ENCODE results near the gene TFB1M.

The TFB1M gene

DNA sequence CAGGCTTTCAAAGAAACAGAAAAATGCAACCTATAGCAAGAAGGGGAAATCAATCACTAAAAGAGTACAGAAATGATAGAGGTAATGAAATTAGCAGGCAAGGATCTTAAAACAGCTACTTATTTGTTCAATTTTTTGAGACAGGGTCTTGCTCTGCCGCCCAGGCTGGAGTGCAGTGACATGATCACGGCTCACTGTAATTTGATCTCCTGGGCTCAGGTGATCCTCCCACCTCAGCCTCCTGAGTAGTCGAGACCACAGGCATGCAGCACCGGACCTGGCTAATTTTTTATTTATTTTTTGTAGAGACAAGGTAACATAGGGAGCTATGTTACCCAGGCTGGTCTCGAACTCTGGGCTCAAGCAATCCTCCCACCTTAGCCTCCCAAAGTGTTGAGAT is 21.6 kb downstream of the TFB1M start:
- DNase-seq = no peak

DNA sequence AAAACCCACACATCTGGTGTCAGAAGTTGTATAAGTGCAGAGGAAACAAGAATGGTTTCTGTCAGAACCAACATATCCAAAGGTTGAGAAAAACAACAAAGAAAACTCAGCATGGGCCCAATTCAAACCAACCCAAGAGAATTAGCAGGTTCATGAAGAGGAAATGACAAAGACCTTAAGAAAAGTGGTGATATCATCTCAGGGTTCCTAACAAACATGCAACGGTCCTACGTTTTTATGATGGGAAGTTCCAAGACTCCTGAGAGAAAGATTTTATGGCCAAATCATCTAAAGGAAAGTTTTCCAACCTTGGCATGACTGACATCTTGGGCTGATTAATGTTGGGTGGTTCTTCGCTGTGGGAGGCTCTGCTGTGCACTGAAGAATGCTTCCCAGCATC is 23.0 kb downstream of the TFB1M start:
- no peak for DNase-seq

DNA sequence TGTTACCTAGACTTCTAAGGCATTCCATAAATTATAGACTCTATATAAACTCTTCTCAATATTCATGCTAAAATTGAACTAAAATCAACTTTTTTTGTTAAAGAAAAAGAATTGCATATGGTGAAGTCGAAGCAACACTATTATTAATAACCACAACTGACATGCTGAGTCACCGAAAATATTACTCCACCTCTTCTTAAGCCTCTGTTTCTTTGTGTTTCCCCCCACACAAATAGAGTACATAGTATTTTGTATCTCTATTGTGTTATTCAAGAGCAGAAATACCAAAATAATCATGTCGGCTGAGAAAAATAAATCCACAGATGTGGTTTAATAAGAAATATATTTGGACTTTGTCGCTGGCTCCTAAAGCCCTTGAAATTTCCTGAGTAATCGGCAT is 23.8 kb downstream of the TFB1M start:
- DNase-seq = no peak

DNA sequence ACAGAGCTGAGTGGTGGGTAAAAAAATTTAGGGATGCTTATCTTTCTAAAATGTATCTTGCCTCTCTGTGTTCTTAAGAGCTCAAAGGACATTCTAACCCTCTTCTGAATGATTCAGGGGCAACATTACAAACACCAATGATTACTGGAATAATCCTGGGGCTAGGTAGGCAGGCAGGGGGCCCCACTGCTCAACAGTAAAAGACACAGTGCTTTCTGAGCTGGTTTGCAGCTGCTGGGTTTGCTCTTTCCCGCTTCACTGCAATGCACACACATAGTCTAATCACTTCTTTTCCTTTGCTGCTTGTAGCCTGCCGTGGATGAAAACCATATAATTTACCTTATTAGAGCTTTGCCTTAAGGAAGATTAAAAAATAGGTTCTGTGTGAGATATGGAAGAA is 26.5 kb downstream of the TFB1M start:
- no peak for DNase-seq

DNA sequence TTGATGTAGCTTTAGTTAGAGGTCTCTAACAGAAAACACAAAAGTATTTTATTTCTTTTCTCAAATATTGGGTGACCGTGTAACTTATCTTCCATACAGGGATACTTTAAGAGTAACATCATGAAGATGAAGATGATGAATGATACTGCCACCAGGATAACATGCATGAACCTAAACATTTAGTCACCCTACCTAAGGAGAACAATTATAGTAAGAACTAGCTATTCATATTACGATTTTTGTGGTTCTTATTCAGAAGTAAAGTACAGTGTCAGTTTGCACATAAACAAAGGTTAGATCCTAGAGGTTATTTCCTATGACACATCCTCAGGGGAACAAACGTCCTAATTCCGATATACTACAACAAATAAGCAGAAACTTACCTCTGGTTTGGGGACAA is 29.5 kb downstream of the TFB1M start:
- no peak for DNase-seq

DNA sequence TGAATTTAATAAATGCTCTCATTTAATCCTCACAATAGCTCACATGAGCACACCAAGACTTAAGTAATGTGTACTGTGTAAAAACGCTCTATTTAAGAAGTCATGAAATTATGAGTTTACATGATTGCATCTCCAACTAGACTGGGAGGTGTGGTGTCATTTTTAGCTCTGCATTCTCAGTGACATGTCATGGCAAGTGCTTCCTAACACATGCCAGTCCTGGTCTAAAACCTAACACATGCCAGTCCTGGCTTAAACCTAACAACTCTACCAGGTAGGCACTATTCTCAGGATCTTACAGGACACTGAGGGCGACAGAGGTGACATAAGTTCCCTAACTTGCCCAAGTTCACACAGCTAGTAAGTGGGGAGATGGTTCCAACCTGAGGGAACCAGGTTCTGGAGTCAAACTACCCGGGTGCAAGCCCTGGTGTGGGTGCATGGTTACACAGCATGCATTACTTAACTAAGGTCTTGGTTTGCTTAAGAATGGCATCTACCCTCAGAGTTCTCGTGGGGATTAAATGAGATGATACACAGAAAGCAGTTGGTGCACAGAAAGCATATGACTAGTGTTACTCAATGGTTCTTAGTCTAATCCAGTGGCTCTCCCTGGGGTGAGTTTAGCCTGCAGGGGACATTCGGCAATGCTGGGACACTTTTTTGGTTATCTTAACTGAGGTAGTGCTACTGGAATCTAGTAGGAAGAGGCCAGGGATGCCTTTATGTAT is 35.8 kb downstream of the TFB1M start:
- DNase-seq = no peak

DNA sequence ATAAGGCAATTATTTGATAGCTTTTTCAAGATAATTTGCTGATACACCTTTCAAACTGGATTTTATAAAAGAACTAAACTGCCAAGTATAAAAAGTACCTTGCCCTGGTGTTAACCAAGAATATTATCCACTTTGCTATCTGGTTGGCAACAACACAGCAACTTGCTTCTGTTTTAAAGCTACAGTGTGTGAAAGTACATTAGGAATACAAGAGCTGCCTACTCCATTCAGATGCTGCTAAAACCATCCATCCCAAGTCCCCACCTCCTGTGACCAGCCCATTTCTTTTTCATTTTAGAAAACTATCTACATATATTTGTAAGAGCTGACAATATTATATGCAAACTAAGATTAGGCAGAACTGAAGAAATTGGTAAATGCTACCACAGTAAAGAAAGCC is 37.6 kb downstream of the TFB1M start:
- DNase-seq = no peak

DNA sequence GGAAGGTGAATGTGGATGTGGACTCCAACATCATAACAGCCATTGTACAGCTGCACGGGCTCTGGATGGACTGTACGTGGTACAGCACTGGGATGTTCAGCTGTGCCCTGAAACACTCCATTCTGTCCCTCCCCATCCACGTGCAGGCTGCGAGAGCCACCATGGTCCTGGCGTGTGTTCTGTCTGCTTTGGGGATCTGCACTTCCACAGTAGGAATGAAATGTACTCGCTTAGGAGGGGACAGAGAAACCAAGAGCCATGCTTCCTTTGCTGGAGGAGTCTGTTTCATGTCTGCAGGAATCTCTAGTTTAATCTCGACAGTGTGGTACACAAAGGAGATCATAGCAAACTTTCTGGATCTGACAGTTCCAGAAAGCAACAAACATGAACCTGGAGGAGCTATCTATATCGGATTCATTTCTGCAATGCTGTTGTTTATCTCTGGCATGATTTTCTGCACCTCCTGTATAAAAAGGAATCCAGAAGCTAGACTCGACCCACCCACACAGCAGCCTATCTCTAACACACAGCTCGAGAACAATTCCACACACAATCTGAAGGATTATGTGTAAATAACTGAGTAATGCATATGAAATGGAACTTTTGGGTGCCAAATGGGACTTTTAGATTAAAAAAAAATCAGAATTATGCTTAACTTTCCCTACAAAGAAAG is 38.3 kb downstream of the TFB1M start:
- no peak for DNase-seq

DNA sequence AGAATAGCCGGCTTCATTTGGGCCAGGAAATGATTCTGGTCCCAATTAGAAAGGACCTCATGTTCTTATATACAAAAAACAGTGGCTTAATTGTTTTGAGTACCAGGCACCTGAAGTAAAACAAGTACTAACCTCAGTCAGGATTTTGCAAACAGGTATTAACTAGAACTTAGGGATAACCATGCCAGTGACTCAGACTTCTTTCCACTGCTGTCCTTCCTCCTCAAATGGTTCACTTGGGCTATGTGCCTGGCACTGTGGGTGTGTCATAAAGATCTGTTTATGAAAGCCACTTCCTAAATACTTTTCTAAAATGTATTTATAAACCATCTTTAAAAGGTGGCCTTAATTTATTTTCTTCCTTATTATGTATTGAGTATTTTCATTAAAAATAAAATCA is 39.8 kb downstream of the TFB1M start:
- DNase-seq = no peak

DNA sequence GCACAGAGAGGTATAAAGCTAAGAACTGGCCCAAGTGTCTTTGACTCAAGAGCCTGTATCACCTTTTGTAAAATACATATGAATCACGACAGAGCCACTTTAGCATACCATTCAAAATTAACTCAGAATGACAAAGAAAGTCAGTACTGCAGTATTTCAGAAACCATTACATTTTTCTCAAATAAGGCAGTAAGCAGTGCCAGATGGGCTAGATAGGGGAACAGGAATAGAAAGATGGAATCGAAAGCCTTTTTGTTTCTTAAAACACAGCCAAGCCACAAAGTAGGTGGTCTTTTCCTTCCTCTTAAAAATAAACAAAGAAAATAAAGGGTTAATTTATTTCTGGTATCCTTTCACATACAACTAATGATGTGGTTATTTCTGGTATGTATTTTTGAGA is 40.2 kb downstream of the TFB1M start:
- no peak for DNase-seq

DNA sequence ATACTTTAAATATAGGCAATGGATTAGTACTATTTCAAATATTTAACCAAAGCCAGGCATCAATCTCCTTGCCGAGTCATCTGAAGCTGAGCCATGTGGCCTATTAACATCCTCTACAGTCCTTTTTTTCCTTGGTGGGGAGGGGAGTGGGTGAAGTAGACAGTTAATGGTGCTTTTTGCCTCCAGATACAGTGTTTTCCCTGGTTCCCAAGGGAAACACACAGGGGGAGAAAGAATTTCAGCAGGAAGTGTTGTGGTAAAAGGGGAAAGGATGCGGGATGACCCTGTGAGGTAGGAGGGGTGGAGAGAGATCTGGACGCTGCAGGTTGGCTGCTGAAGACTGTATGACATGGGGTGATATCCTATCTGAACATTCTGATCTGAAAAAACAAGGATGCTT is 40.9 kb downstream of the TFB1M start:
- DNase-seq = no peak

DNA sequence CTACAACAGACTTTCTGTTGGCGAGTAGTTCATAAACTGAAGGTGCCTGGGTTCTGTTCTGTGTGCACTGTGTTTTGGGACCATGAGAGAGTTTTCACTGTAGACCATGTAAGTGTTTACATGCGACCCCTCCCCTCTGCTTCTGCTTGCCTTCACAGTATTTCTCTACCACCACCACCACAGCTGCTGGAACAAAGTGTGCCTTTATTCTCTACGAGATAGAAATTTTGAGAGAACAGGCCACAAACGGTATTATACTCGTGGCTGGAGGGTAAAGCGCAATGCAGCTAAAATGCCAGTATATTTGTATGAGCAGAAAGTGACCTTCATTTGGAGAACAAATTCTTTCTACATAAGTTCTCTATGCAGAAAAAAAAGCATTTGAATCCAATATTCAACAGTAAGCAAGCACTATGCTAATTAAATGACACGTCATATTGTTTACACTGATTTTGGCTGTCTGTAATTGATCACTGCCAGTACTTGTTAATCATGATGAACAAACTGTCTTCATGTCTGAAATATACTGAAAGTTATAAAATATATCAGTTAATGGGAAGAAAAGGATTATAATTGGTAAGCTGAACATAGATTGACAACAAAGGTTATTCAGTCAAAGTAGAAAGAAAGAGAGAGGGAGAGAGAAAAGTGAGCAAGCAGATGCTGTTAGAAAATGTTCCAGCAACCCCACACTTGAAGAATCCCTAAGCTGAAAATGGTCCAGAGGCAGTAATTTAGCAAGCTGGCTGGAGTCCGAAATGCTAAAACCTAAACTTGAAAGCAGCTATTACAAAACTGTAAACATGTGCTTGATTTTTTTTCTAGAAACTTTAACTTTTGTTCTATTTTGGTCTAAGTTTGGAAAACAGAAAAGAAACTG is 41.7 kb downstream of the TFB1M start:
- no peak for DNase-seq

DNA sequence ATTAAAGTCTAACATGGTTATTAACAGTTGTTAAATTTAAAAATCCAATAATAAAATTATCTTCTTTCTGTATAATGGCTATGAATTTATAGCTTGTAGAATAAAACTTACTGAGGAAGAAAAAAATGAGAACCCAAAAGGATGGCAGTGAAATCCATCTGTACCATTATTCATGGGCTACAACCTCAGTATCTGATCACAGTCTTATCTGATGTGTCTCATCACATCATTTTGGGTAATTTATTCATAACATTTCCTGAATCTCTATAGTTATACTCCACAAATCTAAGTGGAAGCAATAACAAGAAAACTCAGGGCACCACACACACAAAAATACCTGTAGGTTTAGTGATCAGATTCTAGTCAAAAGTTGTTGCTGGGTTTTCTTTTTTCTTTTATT is 43.1 kb downstream of the TFB1M start:
- no peak for DNase-seq

DNA sequence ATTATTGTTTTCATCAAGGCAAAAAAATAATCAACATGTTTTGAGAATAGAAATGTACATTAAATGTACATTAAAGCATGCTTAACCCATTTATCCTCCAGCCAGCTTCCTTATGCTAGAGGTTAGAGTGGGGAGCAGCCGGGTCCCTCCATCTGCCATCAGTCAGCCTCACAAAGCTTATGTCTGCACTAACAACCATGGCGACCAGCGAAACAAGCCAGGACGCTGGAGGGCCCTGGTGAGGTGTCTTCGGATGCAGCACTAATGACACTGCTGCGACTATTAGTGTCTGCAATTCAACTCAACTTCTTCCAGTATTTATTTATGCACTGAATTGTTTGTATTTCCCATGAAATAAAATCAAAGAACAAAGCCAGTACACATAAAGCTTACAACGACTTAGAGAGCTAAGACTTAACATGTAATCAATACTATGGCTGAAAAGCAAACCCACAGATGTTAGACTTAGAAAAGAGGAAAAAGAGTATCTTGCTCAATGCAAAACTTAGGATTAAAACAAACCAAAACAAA is 43.7 kb downstream of the TFB1M start:
- DNase-seq = no peak

DNA sequence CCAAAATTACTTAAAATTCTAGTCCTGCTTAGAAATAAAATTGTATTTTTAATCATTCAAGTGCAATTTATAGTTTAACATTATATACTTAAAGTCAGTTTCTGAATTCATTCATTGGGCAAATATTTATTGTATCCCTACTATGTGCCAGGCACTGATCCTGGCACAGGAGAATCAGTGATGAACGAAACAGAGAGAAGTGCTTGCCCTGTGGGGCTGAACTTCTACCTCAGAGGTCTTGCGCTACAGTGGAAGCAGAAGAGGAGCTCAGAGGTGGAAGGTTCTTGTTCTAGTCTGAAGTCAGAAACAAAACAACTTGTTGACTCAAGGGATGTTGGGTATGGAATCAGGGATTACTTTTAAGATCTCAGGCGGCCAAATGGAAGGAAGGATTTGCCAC is 44.5 kb downstream of the TFB1M start:
- no peak for DNase-seq

DNA sequence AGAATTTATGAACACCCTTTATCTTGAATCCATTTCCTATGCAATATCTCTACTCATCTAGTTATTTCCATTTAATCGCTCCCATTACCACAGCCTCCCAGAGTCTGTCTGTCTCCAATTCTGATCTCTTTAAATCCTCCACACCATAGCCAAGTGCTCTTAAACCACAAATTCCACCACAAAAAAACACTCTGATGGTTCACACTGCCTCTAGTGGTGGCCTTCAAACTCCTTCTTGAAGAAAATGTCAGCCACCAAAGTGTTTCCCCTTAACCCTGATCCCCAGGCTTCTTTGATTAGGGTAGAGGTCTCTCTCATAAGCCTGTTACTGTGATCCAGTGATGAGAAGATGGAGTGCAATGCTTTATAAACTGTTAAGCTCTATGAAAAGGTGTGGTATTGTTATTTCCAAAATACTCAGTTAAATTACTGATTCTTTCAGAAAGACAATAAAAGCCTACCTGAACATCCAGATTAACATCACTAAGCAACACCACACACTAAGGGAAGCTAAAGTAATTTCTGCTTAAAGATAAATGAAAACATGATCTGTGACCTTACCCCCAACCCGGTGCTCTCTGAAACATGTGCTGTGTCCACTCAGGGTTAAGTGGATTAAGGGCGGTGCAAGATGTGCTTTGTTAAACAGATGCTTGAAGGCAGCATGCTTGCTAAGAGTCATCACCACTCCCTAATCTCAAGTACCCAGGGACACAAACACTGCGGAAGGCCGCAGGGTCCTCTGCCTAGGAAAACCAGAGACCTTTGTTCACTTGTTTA is 46.0 kb downstream of the TFB1M start:
- DNase-seq = peak; percentile 4

DNA sequence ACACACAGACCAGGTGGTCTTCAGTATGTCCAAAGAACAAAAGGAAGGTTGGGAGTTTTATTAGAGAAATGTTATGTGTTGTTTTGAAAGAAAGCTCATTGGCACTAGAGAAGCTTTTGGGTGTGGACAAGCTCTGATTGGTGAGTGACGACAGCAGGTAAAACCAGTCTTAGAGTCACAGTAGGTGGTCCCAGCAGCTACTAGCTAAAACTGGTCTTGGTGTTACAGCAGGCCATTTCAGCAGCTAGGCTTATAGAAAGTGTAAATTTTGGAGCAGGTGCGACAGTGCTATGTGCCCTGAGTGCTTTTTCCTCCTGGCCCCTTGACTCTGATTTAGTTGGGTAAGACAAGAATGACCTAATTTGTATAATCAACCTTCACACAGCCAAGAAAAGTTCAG is 46.9 kb downstream of the TFB1M start:
- no peak for DNase-seq

DNA sequence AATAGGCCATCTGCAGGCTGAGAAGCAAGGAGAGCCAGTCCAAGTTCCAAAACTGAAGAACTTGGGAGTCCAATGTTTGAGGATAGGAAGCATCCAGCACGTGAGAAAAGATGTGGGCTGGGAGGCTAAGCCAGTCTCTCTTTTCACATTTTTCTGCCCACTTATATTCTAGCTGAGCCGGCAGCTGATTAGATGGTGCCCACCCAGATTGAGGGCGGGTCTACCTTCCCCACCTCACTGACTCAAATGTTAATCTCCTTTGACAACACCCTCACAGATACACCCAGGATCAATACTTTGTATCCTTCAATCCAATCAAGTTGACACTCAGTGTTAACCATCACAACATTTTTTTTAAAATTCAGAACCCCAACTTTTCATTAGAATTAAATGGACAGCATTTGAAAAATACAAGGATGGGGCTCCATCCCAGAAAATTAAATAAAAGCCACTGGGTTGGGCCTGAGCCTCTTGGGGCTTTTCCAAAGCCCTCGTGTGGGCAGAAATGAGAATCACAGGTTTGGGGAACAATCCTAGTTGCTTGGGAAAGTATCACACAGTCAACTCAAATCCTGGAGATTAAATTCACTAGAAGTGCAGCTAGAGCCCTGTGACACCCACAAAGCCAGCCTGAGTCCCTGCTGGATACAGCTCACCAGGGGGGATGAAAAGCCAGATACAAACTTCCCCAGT is 48.3 kb downstream of the TFB1M start:
- no peak for DNase-seq

DNA sequence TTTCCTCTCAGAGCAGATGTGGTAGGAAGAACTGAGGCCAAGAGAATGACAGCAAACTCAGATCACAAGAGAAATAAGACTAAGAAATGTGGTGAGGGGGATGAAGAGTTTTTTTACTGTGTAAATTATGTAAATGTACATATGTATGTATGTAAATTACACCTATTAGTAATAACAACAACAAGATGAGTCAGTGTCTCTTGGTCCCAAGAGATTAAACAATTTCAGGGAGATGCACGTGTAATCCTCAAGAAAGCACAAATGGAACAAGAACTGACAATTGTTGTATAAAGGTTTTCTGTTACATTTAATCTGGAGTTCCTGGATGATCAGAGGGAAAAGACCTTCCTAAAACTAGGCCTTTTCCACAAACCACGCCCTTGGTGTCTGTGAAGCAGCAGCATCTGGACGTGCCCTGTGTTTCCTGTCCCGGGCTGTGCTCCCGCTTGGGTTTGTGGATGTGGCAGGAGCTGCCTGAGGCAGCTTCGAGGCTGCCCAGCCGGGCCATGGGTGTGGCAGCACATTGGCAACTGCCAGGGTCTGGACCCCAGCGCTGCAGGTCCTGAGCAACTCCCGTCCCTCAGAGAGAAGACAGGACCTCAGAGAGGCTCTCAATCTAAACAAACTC is 49.5 kb downstream of the TFB1M start:
- no peak for DNase-seq

DNA sequence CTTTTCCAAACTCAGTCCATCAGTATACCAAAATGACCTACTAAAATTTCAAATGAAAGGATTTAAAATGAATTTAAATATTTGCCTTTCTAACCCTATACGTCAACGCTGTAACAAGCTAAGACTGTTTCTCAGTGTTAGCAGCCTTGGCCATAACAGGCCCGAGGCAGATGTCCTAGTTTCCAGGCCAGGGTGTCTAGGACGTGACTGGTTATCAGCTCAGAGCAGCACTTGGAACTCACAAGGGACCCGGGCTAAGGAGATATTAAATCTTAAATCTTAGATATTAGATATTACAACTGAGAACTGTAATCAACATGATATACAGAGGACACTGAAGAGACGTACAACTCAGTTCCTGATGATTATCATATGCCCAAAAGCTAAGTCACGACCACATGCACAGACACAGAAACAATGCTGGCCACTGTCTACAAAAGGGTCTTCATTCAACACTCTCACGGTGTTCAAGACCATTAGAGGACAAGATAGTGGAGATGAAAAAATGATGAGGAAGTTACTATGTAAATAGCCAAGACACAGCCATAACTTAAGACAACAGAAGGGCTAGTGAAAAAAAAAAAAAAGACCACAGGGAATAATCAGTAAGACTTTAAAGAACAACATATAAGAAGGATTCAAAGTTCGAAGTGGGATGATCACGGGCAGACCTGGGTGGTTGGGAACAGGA is 50.8 kb downstream of the TFB1M start, which contains the start of gene CLDN20:
TSS of gene CLDN20 (plus strand) at position 641 of the 691 bp plus-strand sequence. CDS start 11,707 bp downstream, outside the sequence.
- DNase-seq = no peak

DNA sequence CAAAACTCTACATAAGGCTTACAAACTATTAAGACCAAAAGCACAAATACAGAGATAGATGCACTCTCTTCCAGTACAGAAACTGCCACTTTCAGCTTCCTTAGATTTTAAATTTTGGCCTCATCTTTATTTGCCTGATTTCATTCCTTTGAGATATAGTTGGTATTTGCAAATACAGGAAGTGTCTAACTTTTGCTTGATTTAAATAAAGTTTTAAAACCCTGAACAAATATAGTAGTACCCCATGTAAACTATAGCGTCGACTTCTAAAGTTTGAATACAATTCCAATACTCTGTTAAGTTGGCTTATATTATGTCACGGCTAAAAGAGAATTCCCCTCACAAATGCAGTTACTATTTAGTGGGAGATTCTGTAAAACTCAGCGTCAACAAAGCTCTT is 51.6 kb downstream of the TFB1M start:
- DNase-seq = no peak

Data from stimulated activated naive CD4-positive, alpha-beta T cell treated with Interleukin-2 at 50 U/mL for 16 hours (primary cell).